RWPE1 (cell line): Measurements from ENCODE around the gene RASGRP2.

Experiments
- CTCF ChIA-PET: fragments of 350-600 bp; sonication (Branson Sonifier 250); formaldehyde crosslinking; extraction: SDS; loops from one replicate; lab custom pipeline; 2021; lab: Yijun Ruan, JAX
- POLR2A ChIA-PET: fragments of 400-600 bp; formaldehyde crosslinking; extraction: SDS; loops from one replicate; lab custom pipeline; 2020; ENCODE audit warnings: antibody characterized with exemption; ENCODE audit not compliant: low non-redundant PET; lab: Yijun Ruan, JAX
- DNase-seq: peaks from one replicate; pipeline ENCODE4 v3.0.0; 2012; ENCODE audit warnings: low spot score
- H3K27ac ChIP-seq: fragments of 450-650 bp; 2 replicates; pipeline ENCODE4 v1.5.1; 2017
- CTCF ChIP-seq: fragments of 450-650 bp; conservative IDR thresholded peaks from 2 replicates; pipeline ENCODE4 v1.5.1; 2017; ENCODE audit warnings: low read depth, mild to moderate bottlenecking

The RASGRP2 gene

GRCh38 chr11:64762674-64763525 lies 19.0 kb upstream of the RASGRP2 start:
- peak overlapping the region; percentile 85 for H3K27ac ChIP-seq
- ChIA-PET CTCF (interaction anchor here (0.6 to 0.7 kb wide), 2 partner anchors 20 to 251 kb away, joined by 3 to 5 read pairs; no protein-coding TSS in a partner anchor), POLR2A (no interaction called here)
- no peak for TF ChIP-seq CTCF
- DNase-seq: no peak

GRCh38 chr11:64762277-64762673 lies 18.3 kb upstream of the RASGRP2 start:
- no peak for DNase-seq
- H3K27ac ChIP-seq: peak overlapping the region; percentile 85
- POLR2A ChIA-PET: no interaction called here
- CTCF ChIA-PET: interaction anchor here (0.7 kb wide), 1 partner anchor 19 kb away, joined by 5 read pairs; no protein-coding TSS in a partner anchor
- TF ChIP-seq CTCF: no peak

GRCh38 chr11:64760759-64761420 lies 16.9 kb upstream of the RASGRP2 start:
- no peak for DNase-seq
- no peak for TF ChIP-seq CTCF
- peak overlapping the region; percentile 85 for H3K27ac ChIP-seq
- POLR2A ChIA-PET: no interaction called here
- CTCF ChIA-PET: interaction anchor here (0.6 to 1.0 kb wide), 2 partner anchors 18 kb away, joined by 3 to 6 read pairs; no protein-coding TSS in a partner anchor

GRCh38 chr11:64759722-64760719 lies 16.1 kb upstream of the RASGRP2 start, which contains the start of gene PYGM:
PYGM (minus strand) TSS chr11:64759974; CDS start chr11:64759898, 76 bp downstream.
- TF ChIP-seq CTCF: no peak

GRCh38 chr11:64759131-64759721 lies 15.3 kb upstream of the RASGRP2 start:
- no peak for TF ChIP-seq CTCF
- ChIA-PET POLR2A (no interaction called here), CTCF (no interaction called here)
- DNase-seq: no peak
- H3K27ac ChIP-seq: peak overlapping the region; percentile 85; the same call in 1 of the 2 replicates

More at GRCh38 chr11:64759722-64760719, 16.1 kb upstream of the RASGRP2 start, which contains the start of gene PYGM:
- peak within 1 kb of the TSS; percentile 85 for H3K27ac ChIP-seq
- POLR2A ChIA-PET: no interaction called here
- CTCF ChIA-PET: interaction anchor here (0.5 to 1.0 kb wide), 2 partner anchors 17 to 84 kb away, joined by 3 read pairs; no protein-coding TSS in a partner anchor
- no peak for DNase-seq
